HG03558 (cell line): Measurements from ENCODE around the gene ADGRE2.
"Not testable (repeated sequence)": the region's sequence is repeated elsewhere in the genome, so short reads cannot be mapped to it uniquely, and the experiment has no call there.

Source experiments
- ATAC-seq: cut with Tn5 transposase; IDR thresholded peaks from one replicate; pipeline ENCODE4 v1.9.1; 2021; ENCODE audit warnings: moderate number of reproducible peaks; ENCODE audit not compliant: unreplicated experiment; ENCODE audit errors: extremely low read depth

The ADGRE2 gene

DNA sequence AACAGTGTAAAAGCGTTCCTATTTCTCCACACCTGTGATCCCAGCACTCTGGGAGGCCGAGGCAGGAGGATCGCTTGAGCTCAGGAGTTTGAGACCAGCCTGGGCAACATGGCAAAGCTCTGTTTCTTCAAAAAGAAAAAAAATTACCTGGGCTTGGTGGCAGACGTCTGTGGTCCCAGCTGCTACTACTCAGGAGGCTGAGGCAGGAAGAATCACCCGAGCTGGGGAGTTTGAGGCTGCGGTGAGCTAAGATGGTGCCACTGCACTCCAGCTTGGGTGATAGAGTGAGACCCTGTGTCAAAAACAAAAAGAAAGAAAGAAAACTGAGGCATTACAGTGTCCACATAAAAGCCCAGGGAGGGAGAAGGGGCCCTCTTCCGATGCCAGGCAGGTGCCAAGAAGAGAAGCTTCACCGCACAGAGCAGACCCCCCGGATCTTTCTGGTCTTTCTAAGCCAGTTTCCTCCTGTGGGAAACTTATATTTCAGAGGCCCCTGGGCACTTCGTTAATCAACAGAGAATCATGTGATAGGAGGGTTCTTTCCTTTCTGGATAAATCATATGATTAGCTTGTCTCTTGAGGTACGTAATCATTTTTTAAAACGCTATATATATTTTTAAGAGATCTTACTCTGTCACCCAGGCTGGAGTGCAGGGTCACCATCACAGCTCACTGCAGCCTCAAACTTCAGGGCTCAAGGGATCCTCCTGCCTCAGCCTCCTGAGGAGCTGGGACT lies at the start of gene ADGRE2:
Gene ADGRE2 (minus strand): TSS at position 451 of the 736 bp plus-strand sequence. CDS start 1,804 bp downstream, outside the sequence.
- ATAC-seq: not testable (repeated sequence)

DNA sequence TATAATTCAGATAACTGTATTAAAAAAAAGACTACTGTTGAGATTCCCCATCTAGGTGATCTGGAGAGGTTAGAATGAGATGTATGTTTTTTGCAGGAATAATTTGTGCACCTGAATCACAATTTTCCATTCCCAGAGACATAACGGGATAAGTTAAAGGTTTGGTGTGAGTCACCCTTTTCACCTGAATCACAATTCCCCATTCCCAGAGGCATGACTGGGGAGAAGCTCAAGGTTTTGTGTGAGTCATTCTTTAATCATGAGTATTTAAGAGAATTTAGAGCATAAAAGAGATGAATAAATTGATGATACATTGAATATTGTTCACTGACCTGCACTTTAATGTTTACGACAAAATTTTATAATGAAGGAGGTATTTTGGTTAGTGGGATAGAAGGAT lies 47.6 kb upstream of the ADGRE2 start:
- ATAC-seq: no peak

DNA sequence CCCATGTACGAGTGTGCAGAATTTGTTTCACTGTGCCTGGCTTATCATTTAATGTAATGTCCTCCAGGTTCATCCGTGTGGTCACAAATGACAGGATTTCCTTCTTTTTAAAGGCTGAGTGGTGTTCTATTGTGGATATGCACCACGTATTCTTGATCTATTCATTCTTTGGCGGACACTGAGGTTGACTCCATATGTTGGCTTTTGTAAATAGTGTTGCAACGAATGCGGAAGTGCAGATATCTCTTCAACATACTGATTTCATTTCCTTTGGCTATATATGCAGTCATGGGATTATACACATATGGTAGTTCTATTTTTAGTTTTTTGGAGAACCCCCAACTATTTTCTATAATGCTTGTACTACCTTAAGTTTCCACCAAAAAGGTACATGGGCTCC lies 43.6 kb upstream of the ADGRE2 start:
- no peak for ATAC-seq

DNA sequence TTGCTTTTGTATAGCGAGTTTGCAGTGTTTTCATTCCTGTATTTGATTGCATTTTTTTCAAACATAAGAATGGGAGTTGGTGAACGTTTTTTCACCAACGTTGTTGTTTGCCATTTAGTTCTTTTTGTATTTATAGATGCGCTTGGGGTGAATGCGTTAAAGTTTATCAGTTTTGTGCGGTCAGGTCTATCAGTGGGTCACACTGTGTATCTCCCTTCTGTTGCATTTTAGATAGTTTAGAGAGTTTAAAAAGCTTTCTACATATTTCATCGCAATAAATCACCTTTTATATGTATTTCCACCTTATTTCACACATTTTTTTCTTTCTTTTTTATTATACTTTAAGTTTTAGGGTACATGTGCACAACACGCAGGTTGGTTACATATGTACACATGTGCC lies 40.2 kb upstream of the ADGRE2 start:
- no peak for ATAC-seq

DNA sequence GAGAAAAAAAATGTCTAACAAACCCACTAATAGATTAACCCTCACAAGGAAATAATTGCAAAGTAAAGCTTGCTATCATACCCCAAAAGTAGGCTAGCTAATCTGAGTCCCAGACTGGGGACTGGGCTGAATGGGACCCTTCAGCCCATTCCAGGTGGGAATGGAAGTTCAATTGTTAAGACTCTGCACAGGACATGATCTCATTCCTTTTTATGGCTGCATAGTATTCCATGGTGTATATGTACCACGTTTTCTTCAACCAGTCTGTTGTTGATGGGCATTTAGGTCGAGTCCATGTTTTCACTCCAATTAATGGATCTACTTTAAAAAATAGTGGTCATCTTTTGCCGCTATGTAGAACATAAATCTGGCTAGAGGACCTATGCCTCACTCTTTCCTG lies 38.7 kb upstream of the ADGRE2 start:
- ATAC-seq: no peak

DNA sequence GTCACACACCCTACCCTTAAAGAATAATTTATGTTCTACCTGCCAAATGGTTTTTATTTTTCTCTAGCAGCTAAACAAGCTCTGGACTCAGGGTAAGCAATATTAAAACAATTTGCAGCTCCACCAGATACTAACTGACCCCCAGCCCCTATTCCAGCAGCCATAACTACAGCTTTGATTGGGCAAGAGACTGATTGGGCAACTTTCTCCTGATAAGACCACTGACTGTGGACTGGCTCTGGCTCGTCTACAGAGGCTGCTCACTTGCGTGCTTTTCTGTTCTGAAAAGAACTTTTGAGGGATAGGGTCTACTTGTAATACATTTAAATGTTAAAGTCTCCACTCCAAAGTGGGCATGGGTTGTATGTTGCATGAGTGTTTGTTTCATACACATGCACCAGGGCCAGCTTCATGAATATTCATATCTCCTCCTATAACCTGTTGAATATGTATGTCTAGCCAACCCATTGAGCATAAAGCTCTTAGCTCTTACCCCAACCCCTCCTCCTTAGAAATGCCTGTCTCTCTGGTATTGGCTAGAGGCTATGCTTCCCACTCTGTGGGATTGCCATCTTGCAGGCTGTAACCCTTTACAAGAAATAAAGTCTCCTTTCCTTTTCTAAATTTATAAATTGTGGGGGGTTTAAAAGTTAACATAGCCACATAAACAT lies 36.8 kb upstream of the ADGRE2 start:
- ATAC-seq: no peak

DNA sequence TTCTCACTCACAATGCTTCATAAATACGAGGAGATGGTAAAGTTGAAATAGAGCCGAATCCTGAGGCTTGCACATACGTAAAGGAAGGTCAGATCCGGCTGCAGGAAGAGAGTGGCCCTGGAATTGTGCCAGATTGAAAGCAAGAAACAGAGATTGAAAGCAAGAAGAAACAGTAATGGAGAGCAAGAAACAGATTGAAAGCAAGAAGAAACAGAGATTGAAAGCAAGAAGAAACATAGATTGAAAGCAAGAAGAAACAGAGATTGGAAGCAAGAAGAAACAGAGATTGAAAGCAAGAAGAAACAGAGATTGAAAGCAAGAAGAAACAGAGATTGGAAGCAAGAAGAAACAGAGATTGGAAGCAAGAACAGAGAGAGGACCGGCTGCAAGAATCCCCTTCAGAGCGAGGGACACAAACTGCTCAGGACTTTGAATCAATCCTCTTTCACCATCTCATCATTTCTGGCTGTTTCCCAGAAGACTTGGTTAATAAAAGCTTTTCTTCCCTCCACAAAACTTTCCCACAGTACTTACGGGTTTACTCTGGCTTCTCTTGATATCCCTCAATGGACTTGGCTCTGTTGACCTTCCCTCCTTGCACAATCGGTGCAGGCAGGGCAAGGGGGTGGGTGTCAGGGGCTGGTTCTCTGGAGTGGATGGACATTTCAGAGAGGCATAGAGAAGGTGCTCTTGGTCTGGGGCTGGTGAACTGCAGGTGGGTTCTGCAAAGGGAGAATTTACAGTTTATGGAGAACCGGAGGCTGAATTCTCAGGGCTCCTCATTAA lies 31.1 kb upstream of the ADGRE2 start:
- no peak for ATAC-seq

DNA sequence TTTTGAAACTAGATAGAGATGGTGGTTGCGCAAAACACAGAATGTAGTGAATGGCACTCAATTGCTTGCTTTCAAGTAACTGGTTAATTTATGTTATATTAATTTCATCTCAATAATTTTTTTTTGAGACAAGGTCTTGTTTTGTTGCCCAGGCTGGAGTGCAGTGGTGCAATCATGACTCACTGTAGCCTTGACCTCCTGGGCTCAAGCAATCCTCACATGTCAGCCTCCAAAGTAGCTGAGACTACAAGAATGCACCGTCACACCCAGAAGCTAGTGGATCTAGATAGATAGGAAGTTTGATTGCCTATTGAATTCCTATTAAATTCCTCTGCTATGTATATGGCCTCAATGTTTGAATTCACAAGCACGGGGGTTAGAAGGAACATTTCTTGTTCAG lies 26.4 kb upstream of the ADGRE2 start:
- ATAC-seq: no peak

DNA sequence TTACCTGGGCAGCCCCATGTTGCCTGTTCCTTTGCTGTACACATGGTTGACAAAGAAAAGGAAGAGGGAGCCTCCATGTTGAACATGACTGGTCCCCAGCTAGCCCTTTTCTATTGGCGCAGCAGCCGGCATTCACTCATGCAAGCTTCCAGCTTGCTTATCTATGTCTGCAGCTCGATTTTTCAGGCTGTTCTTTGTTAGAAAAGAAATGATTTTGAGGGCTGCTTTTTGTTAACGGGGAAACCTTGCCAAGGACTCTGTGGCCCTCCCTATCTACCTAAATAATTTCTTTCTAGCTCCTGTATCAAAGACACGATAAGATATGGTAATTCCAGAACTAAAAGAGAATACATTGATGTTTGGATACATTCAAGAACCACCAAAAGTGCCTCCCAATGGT lies 20.4 kb upstream of the ADGRE2 start:
- ATAC-seq: no peak

DNA sequence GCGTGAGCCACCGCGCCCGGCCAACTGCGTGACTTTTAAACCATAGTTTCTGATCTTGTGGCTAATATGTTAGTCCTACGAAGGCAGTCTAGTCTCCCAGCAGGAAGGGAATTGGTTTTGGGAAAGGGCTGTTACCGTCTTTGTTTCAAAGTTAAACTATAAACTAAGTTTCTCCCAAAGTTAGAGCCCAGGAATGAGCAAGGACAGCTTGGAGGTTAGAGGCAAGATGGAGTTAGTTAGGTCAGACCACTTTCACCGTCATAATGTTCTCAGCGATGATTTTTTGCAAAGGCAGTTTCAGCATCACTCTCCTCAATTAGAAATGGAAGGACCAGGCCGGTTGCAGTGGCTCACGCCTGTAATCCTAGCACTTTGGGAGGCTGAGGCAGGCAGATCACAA lies 17.7 kb upstream of the ADGRE2 start:
- no peak for ATAC-seq

DNA sequence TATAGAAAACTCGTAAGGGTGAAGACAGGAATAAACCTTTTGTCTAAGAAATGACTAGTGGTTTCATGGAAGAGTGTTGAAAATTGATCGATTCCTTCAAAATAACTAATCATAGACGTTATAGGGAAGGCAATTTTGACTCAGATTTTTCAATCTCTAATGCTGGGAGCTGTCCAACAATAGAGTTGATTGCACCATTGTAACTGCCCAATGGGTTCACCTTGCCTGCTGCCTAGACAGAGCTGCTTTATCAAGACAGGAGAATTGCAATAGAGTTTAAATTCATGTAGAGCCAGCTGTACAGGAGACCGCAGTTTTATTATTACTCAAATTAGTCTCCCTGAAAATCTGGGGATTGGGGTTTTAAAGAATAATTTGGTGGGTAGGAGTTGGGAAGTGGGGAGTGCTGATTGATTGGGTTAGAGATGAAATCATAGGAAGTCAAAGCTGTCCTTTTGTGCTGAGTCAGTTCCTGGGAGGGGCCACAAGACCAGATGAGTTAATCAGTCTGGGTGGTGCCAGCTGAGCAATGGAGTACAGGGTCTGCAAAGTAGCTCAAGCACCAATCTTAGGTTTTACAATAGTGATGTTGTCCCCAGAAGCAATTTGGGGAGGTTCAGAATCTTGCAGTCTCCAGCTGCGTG lies 16.8 kb upstream of the ADGRE2 start:
- no peak for ATAC-seq

DNA sequence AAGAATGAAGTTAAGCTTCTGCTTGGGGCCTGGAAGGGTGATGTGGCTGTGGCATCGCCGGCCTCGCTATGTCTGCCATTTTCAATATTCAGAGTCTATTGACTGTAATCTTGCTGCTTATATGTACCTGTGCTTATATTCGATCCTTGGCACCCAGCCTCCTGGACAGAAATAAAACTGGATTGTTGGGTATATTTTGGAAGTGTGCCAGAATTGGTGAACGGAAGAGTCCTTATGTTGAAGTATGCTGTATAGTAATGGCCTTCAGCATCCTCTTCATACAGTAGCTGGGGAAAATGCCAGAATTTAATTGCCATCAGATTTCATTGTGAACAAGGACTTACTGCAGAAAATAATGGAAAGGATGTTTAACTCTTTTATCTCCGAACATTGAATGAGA lies 13.9 kb upstream of the ADGRE2 start:
- not testable (repeated sequence) for ATAC-seq

DNA sequence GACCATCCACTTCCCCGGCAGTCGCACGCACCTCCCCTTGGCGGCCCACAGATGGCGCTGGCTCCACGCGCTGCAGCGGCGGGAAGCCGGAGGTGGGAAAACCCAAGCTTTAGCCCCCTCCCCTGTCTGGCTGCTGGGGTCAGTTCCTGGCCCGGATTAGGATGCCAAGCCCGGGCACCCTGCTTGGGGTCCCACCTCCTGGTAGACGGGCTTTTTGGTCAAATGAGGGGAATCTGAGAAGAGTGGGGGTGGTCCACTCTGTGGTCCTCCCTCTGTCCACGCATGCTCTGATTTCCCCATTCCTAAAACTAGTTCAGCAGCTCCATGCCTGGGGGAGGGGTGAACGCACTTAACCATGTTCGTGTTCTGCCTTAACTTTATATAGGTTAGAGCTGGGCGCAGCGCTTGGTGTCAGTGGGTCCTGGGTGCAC lies 8.1 kb upstream of the ADGRE2 start:
- no peak for ATAC-seq

DNA sequence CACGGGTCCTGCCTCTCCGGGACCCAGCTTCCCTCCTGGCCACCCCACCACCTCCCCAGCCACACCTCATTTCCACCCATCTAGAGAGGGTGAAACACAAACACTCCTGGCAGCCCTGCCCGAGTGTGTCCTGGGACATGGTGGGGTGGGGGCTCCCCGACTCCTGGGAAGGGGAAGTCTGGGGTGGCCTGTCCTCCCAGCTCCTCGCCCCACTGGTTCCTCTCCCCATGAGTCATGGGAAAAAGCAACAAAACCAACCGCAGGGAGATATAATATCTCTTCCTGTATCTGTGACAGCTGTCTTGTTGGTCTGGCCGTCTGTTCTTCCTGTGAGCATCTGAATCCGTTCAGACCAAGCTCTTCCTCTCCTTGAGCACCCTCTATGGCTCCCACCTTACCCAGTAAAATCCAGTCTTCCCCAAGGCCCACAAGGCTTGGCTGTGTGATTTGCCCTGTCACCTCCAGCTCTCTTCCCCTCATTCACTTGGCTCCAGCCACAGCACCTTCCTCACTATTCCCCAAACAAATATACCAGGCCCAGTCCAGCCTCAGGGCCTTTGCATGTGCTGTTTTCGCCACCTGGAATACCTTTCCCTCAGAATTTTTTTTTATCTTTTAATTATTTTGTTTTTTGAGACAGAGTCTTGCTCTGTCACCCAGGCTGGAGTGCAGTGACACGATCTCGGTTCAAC lies 6.9 kb upstream of the ADGRE2 start:
- not testable (repeated sequence) for ATAC-seq

DNA sequence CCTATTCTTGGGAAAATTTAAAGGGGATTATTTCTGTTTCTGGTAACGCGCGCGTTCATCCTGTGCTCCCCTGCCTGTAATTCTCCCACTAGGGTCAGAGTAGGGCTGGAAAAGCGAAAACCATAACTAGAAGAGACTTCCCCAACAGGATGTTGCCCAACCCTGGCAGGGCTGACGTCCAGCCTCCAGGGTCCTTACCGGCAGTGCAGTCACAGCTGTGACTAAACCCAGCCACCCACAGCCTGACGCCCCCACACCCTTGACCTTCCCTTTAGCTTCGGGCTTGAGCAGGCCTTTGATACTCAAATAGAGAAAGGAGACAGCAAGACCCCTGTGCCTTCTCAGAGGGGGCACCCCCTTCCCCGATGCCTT lies 6.4 kb upstream of the ADGRE2 start:
- not testable (repeated sequence) for ATAC-seq

DNA sequence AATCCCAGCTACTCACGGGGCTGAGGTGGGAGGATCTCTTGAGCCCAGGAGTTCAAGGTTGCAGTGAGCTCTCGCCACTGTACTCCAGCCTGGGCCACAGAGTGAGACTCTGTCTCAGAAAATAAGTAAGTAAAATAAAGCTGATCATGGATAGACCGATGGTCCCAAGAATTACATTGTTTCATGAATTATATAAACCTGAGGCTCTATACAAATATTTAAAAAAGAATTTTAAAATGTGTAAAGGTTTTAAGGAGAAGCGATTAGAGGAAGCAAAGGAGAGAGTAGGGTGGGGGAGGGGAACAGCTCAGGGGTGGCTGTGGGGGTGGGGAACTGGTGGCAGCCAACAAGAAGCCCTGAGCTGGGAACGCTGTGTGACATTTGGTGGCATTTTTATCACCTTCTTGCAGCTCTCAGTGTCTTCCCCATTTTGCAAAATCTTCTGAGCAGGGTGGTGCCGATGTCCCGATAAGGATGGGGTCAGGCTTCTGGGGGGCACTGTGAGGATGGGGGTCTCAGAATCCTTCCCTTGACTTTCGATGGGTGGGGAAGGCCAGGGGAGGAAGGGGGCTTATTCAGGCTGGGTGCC lies 5.1 kb upstream of the ADGRE2 start:
- not testable (repeated sequence) for ATAC-seq

DNA sequence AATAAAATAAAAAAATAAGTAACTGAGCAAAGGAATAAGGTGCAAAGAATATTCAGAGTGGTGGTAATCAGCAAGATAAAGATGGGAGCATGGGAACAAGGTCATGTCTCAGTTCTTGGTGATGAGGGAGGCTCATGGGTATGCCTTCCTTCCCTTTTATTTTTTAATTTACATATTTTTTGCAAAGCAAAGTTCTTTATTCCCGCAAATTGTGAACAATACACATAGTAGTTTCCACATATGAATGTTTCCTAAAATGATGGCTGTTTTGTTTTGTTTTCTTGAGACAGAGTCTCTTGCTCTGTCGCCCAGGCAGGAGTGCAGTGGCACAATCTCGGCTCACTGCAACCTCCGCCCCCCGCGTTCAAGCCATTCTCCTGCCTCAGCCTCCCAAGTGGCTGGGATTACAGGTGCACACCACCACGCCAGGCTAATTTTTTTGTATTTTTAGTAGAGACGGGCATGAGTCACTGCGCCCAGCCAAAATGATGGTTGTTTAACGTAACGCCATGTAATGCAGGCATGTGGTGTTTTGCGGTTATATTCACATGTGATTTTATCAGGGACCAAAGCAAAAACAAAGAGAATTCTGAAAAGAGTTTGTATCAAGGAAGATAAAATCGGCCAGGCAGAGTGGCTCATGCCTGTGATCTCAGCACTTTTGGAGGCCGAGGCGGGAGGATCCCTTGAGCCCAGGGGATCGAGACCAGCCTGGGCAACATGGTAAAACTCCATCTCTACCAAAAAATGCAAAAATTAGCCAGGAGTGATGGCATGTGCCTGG lies 4.5 kb upstream of the ADGRE2 start:
- no peak for ATAC-seq

DNA sequence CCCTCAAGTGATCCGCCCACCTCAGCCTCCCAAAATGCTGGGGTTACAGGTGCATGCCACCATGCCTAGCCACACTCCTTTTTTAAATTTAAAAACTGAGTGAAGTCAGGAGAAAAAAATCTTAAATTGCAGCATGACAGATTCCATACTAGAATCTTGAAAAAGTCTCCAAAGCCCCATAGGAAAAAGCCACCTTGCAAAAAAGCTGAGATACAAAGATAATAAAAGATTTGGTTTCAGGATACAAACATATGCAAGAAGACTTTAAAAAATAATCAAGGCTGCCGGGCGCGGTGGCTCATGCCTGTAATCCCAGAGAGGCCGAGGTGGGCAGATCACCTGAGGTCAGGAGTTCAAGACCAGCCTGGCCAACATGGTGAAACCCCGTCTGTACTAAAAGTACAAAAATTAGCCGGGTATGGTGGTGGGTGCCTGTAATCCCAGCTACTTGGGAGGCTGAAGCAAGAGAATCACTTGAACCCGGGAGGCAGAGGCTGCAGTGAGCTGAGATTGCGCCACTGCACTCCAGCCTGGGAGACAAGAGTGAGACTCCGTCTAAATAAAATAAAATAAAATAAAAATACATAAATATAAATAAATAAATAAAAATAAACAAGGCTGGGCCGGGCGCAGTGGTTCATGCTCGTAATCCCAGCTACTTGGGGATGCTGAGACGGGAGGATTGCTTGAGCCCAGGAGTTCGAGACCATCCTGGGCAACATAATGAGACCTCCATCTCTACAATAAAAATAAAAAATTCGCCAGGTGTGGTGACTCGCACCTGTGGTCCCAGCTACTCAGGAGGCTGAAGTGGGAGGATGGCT lies 3.6 kb upstream of the ADGRE2 start:
- ATAC-seq: not testable (repeated sequence)
